ENCODE measurements around the gene DCAF11.

The DCAF11 gene

DNA sequence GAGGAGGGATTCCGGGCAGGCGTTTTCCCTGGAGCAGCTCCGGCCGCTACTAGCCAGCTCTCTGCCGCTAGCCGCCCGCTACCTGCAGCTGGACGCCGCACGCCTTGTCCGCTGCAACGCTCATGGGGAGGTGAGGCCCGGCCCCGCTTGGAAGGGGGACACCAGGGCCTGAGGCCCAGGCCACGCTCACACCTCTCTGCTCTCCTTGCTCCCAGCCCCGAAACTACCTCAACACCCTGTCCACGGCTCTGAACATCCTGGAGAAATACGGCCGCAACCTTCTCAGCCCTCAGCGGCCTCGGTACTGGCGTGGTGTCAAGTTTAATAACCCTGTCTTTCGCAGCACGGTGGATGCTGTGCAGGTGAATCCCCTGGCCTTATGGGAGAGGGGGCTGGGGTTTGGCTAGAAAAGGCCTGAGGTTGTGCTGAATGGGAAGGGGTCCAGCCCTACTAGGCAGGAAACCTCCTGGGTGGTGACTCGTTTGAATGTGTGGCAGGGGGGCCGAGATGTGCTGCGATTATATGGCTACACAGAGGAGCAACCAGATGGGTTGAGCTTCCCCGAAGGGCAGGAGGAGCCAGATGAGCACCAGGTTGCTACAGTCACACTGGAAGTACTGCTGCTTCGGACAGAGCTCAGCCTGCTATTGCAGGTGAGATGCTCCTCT, 33.3 kb downstream of the DCAF11 start:
- peak overlapping the region; percentile 24 to 94 (median 88) for H3K27ac ChIP-seq
- peak overlapping the region; percentile 64 to 93 (median 82) for H3K4me3 ChIP-seq

DNA sequence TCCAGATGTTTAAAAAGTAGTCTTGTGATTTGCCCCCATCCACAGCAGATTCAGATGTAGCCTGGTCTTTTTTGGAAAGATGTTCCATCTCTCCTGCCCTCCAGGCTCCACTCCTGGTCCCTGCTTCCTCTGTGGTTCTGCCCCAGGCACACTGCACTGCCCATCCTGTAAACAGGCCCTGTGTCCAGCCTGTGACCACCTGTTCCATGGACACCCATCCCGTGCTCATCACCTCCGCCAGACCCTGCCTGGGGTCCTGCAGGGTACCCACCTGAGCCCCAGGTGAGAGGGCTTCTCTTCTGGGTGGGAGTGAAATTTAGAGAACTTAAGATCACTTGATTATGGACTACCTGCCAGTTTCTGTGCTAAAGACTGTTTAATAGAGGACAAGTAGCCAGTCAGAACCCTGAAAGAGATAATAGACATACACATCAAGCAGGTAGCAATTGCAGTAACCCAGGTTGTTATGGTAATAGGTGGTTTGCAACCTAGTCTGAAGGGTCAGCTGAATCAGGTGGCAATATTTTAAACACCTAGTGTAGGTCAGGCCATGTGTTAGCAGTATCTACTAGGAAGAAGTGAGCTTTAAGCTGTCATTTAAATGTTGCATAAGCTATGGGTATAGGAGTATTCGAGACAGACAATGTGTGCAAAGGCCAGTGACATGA, 34.9 kb downstream of the DCAF11 start:
- Histone ChIP-seq H3K27ac (no peak overlapping the region), H3K4me3 (no peak overlapping the region)

DNA sequence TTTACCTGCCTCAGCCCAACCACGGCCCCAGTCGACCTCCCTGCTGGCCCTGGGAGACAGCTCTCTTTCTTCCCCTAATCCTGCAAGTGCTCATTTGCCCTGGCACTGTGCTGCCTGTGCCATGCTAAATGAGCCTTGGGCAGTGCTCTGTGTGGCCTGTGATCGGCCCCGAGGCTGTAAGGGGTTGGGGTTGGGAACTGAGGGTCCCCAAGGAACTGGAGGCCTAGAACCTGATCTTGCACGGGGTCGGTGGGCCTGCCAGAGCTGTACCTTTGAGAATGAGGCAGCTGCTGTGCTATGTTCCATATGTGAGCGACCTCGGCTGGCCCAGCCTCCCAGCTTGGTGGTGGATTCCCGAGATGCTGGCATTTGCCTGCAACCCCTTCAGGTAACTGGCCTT, 35.5 kb downstream of the DCAF11 start:
- no peak overlapping the region for H3K4me3 ChIP-seq
- peak overlapping the region in 1 of 21 experiments; percentile 1 for H3K27ac ChIP-seq

- Histone ChIP-seq H3K27ac (peak overlapping the region in 1 of 21 experiments; percentile 1), H3K4me3 (no peak overlapping the region)
Measured at GRCh38 chr14:24150567-24150966, 36.0 kb downstream of the DCAF11 start.

GRCh38 chr14:24150993-24151392, 36.4 kb downstream of the DCAF11 start:
- peak overlapping the region in 1 of 21 experiments; percentile 11 for H3K27ac ChIP-seq
- no peak overlapping the region for H3K4me3 ChIP-seq

DNA sequence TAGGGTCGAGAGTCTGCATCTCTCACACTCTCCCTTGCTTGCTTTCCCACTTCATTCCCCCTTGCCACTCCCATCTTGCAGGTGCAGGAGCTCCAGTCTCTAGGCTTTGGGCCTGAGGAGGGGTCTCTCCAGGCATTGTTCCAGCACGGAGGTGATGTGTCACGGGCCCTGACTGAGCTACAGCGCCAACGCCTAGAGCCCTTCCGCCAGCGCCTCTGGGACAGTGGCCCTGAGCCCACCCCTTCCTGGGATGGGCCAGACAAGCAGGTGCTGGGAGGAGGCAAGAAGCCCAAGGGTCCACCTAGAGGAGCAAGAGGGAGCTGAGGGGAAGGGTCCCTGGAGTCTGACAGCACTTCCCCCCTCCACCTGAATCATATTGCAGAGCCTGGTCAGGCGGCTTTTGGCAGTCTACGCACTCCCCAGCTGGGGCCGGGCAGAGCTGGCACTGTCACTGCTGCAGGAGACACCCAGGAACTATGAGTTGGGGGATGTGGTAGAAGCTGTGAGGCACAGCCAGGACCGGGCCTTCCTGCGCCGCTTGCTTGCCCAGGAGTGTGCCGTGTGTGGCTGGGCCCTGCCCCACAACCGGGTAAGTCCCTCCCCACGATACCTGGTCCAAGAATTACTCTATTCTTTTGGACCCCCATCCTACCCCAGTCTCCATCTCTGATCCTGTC, 37.0 kb downstream of the DCAF11 start:
- Histone ChIP-seq H3K27ac (peak overlapping the region in 1 of 21 experiments; percentile 11), H3K4me3 (no peak overlapping the region)

DNA sequence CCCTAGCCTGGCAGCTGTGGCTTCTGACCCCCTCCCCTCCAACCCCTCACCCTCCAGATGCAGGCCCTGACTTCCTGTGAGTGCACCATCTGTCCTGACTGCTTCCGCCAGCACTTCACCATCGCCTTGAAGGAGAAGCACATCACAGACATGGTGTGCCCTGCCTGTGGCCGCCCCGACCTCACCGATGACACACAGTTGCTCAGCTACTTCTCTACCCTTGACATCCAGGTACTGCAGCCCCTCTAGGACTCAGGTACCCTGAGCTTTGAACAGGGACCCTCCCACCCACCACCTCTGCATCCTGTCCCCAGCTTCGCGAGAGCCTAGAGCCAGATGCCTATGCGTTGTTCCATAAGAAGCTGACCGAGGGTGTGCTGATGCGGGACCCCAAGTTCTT, 40.5 kb downstream of the DCAF11 start:
- no peak overlapping the region for H3K4me3 ChIP-seq
- H3K27ac ChIP-seq = peak overlapping the region in 3 of 21 experiments; percentile 10 to 12 (median 11)

DNA sequence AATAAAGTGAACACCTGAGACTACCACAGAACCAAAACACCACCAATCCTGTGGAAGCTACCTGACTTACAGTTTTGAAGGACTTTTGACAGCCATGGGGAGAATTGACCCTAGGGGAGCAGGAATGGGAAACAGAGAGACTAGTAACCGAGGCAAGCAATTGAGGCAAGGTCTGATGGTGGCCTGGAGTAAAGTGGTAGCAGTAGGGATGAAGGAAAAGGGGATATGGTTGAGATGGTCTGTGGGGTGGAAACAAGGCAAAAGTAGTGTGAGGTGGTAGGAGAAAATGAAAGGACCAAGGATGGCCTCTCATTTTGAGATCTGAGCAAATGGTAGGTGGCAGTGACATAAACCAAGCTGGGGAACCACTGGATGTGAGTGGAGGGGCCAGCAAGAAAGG, 42.3 kb downstream of the DCAF11 start:
- Histone ChIP-seq H3K27ac (peak overlapping the region in 2 of 21 experiments; percentile 17 to 54), H3K4me3 (no peak overlapping the region)

GRCh38 chr14:24157331-24157730, 42.8 kb downstream of the DCAF11 start:
- H3K27ac ChIP-seq = peak overlapping the region in 2 of 21 experiments; percentile 17 to 54
- no peak overlapping the region for H3K4me3 ChIP-seq

GRCh38 chr14:24159777-24160498, 45.4 kb downstream of the DCAF11 start:
- H3K4me3 ChIP-seq = no peak overlapping the region
- peak overlapping the region in 20 of 21 experiments; percentile 50 to 100 (median 98) for H3K27ac ChIP-seq

GRCh38 chr14:24160499-24160849, 45.9 kb downstream of the DCAF11 start:
- no peak overlapping the region for H3K4me3 ChIP-seq

GRCh38 chr14:24160850-24161804, 46.5 kb downstream of the DCAF11 start, which contains the start of gene IRF9:
Gene IRF9 (plus strand): TSS chr14:24161265. CDS start chr14:24162145, 880 bp downstream.
- H3K27ac ChIP-seq = peak within 1 kb of the TSS; percentile 81 to 100 (median 98)
- H3K4me3 ChIP-seq = peak within 1 kb of the TSS; percentile 54 to 76 (median 72)

More at GRCh38 chr14:24160499-24160849, 45.9 kb downstream of the DCAF11 start:
- H3K27ac ChIP-seq = peak overlapping the region; percentile 31 to 100 (median 98)

- Histone ChIP-seq H3K4me3 (peak overlapping the region; percentile 54 to 76 (median 72)), H3K27ac (peak overlapping the region in 20 of 21 experiments; percentile 86 to 100 (median 98))
Measured at GRCh38 chr14:24162093-24162492, 47.5 kb downstream of the DCAF11 start.

GRCh38 chr14:24164518-24164991, 50.0 kb downstream of the DCAF11 start:
- Histone ChIP-seq H3K27ac (peak overlapping the region in 5 of 21 experiments; percentile 2 to 98 (median 14)), H3K4me3 (no peak overlapping the region)

DNA sequence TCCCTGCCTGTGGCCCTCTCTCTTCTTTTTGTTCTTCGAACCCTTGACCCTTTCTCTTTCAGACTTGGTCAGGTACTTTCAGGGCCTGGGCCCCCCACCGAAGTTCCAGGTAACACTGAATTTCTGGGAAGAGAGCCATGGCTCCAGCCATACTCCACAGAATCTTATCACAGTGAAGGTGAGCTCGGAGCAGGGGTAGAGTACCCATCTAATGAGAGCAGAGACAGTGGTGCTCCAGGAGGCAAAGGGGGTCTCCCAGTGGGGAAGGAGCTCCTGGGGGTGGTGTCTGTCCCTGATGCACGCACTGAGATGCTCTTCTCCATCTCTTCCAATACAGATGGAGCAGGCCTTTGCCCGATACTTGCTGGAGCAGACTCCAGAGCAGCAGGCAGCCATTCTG, 51.2 kb downstream of the DCAF11 start:
- Histone ChIP-seq H3K27ac (no peak overlapping the region), H3K4me3 (no peak overlapping the region)

DNA sequence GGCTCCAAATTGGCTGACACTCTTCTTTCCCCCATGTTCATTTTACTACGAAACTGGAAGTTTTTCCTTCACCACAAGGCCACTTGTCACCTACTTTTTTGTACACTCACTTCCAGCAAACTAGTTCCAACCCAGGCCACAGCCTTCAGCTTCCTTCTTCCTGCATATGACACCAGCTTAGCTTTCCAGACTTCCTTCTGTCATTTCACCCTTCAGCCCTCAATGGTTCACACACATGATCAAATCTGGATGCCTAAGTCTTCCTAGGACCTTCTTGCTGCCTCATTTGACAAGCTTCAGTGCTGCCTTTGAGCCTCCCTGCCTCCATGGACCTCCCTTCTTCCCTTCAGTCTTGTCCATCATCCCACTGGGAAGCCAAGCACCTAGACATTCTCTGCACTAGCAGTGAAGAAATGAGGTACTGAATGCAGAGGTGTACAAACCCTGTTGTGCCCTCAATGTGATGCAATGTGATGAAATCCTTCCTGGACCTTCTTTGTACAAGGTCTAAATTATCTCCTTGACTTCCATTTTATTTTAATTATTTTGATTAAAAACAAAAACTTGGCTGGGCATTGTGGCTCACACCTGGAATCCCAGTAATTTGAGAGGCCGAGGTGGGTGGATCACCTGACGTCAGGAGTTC, 53.0 kb downstream of the DCAF11 start:
- H3K4me3 ChIP-seq = no peak overlapping the region
- H3K27ac ChIP-seq = peak overlapping the region in 1 of 21 experiments; percentile 2

- Histone ChIP-seq H3K4me3 (peak within 1 kb of the TSS in 4 of 7 experiments; percentile 0 to 15 (median 14)), H3K27ac (peak within 1 kb of the TSS in 2 of 21 experiments; percentile 34 to 36)
Measured at GRCh38 chr14:24171422-24172260, 57.1 kb downstream of the DCAF11 start, which contains the start of gene REC8. Gene REC8 (plus strand): TSS chr14:24172080. CDS start chr14:24172553, 473 bp downstream.
